ENCODE results near the gene LUC7L. TPM values are rescaled to one million over a fixed set of nuclear protein-coding genes. Genes with fewer than 3 reads are reported as not detected.

The LUC7L gene
- total RNA-seq, 1 experiment from 2014 or later = 137 TPM

DNA sequence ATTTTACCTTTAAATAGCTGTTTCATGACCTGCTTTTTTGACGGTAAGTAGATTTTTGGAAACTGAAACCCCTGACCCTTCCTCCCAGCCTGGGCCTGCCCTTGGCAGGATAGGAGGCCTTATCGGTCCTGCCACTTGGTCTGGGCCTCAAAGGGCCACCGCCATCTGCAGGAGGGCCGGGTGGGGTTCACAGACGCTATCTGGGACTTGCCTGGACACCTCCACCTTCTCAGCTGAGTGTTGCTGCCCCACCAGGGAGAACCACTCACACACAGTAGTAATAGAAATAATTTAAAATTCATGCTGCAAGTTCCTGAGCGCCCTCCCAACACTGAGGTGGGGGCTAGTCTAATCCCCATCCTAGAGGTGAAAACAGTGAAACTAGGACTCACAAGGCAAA, 86.2 kb downstream of the LUC7L start:
- Histone ChIP-seq H4K5ac (ENCODE audit: insufficient read length, low read depth, low read length) (no peak overlapping the region), H3K79me2 (ENCODE audit: insufficient read depth, low read length) (no peaks in the 10 kb centered on the region), H4K91ac (ENCODE audit: insufficient read length, low read depth, low read length) (no peak overlapping the region), H2BK20ac (ENCODE audit: low read depth, low read length, poor library complexity, severe bottlenecking) (no peak overlapping the region), H3T11ph (ENCODE audit: low read length) (no peak overlapping the region), H3K9ac (ENCODE audit: extremely low read depth, insufficient read length, low read length) (no peak overlapping the region), H3K79me1 (ENCODE audit: insufficient read depth, low read depth, low read length, poor library complexity, severe bottlenecking) (no peaks in the 10 kb centered on the region), H3K4me1 (ENCODE audit: insufficient read depth, low read length) (no peaks in the 10 kb centered on the region), H3K56ac (ENCODE audit: insufficient read length, low read depth, low read length) (no peak overlapping the region), H4K8ac (replicated peaks; ENCODE audit: insufficient read length, low read depth, low read length) (no peak overlapping the region), H3K4ac (ENCODE audit: low read depth, low read length) (no peak overlapping the region), H3K23ac (ENCODE audit: insufficient read length, low read depth, low read length) (no peak overlapping the region), H3K18ac (ENCODE audit: insufficient read length, low read depth, low read length) (no peak overlapping the region), H2BK5ac (ENCODE audit: insufficient read length, low read length) (no peak overlapping the region), H3K14ac (ENCODE audit: insufficient read depth, low read length) (no peak overlapping the region), H2AFZ (ENCODE audit: low read length) (no peak overlapping the region), H3K9me3 (ENCODE audit: control insufficient read depth, low read depth, low read length) (no peaks in the 10 kb centered on the region), H3K27ac (ENCODE audit: insufficient read length, low read depth, low read length) (no peak overlapping the region), H4K20me1 (ENCODE audit: control insufficient read depth, insufficient read depth, insufficient read length) (no peaks in the 10 kb centered on the region), H2BK120ac (ENCODE audit: low read depth, low read length, poor library complexity, severe bottlenecking) (no peak overlapping the region), H3K27me3 (ENCODE audit: insufficient read depth, low read length) (no peaks in the 10 kb centered on the region; the same call in 1 of the 2 replicates), H3K4me2 (ENCODE audit: insufficient read depth, insufficient read length, low read length) (no peak overlapping the region), H2AK5ac (ENCODE audit: insufficient read length, low read length) (no peak overlapping the region), H2BK12ac (ENCODE audit: insufficient read length, low read depth, low read length) (no peak overlapping the region), H2BK15ac (ENCODE audit: low read depth, low read length) (no peak overlapping the region), H3K23me2 (ENCODE audit: insufficient read length, low read depth, low read length, poor library complexity, severe bottlenecking) (no peaks in the 10 kb centered on the region)
- DNase-seq = no peak
- H3K4me3 Mint-ChIP-seq = no peak overlapping the region
- H3K36me3 Mint-ChIP-seq (ENCODE audit: insufficient read depth in 1 of 3, low read depth in 3 of 3) = no peaks in the 10 kb centered on the region; a peak in 2 of 7 replicates
- TF ChIP-seq, protein P1, sequence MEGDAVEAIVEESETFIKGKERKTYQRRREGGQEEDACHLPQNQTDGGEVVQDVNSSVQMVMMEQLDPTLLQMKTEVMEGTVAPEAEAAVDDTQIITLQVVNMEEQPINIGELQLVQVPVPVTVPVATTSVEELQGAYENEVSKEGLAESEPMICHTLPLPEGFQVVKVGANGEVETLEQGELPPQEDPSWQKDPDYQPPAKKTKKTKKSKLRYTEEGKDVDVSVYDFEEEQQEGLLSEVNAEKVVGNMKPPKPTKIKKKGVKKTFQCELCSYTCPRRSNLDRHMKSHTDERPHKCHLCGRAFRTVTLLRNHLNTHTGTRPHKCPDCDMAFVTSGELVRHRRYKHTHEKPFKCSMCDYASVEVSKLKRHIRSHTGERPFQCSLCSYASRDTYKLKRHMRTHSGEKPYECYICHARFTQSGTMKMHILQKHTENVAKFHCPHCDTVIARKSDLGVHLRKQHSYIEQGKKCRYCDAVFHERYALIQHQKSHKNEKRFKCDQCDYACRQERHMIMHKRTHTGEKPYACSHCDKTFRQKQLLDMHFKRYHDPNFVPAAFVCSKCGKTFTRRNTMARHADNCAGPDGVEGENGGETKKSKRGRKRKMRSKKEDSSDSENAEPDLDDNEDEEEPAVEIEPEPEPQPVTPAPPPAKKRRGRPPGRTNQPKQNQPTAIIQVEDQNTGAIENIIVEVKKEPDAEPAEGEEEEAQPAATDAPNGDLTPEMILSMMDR (conservative IDR thresholded peaks at IDR 0.05) = no peak
- H3K27ac Mint-ChIP-seq = no peak overlapping the region; a peak in 1 of 7 replicates
- WGBS (ENCODE audit: extremely low coverage, insufficient read length, low lambda C conversion rate) = no CpG with 5 or more reads among the region's 6 CpGs
- no peaks in the 10 kb centered on the region; a peak in 1 of 4 replicates for H3K4me1 Mint-ChIP-seq
- no peaks in the 10 kb centered on the region for H3K9me3 Mint-ChIP-seq
- H3K27me3 Mint-ChIP-seq (ENCODE audit: low read depth) = peaks cover 16% of the 10 kb centered on the region
